OCI-LY1 (cell line): ENCODE results near the gene ZNF451.

Experiments used
- H2AFZ ChIP-seq: fragments of 200-600 bp; sonication (generic), shearing (Covaris generic); 2 replicates; pipeline ENCODE4 v1.6.0; 2014; ENCODE audit warnings: antibody characterized with exemption, mild to moderate bottlenecking, low read length
- H3F3A ChIP-seq: fragments of 200-600 bp; sonication (generic), shearing (Covaris generic); 2 replicates; pipeline ENCODE4 v1.6.0; 2014; ENCODE audit warnings: mild to moderate bottlenecking, antibody characterized with exemption, low read length, moderate library complexity; ENCODE audit not compliant: insufficient read depth
- H3K27ac ChIP-seq: fragments of 200-600 bp; sonication (generic); 2 replicates; pipeline ENCODE4 v1.5.1; 2014; ENCODE audit warnings: low read length, mixed run types, mild to moderate bottlenecking, low read depth; ENCODE audit not compliant: poor library complexity, severe bottlenecking
- H3K27me3 ChIP-seq: fragments of 200-600 bp; sonication (generic); 2 replicates; pipeline ENCODE4 v1.6.0; 2014; ENCODE audit warnings: antibody characterized with exemption, mild to moderate bottlenecking, low read length, moderate library complexity; ENCODE audit not compliant: insufficient read depth
- H3K36me3 ChIP-seq: fragments of 200-600 bp; sonication (generic); 2 replicates; pipeline ENCODE4 v1.6.1; 2014; ENCODE audit warnings: mild to moderate bottlenecking, antibody characterized with exemption, low read length, moderate library complexity, mixed read lengths; ENCODE audit not compliant: insufficient read depth
- H3K4me1 ChIP-seq: fragments of 200-600 bp; sonication (generic); 2 replicates; pipeline ENCODE4 v1.5.1; 2014; ENCODE audit warnings: mild to moderate bottlenecking, low read length, moderate library complexity; ENCODE audit not compliant: insufficient read depth, severe bottlenecking
- H3K4me2 ChIP-seq: fragments of 200-600 bp; sonication (generic), shearing (Covaris generic); 2 replicates; pipeline ENCODE4 v1.6.1; 2014; ENCODE audit warnings: low read length
- H3K4me3 ChIP-seq: fragments of 200-600 bp; sonication (generic); 2 replicates; pipeline ENCODE4 v1.5.1; 2014; ENCODE audit warnings: low read length, low read depth, mild to moderate bottlenecking, mixed read lengths; ENCODE audit not compliant: poor library complexity, severe bottlenecking
- H3K79me2 ChIP-seq: fragments of 200-600 bp; shearing (Covaris generic); 2 replicates; pipeline ENCODE4 v1.6.1; 2016; ENCODE audit warnings: mixed run types, low read length, mixed read lengths; ENCODE audit not compliant: insufficient read depth
- H3K9ac ChIP-seq: fragments of 200-600 bp; sonication (generic), shearing (Covaris generic); 2 replicates; pipeline ENCODE4 v1.6.1; 2014; ENCODE audit warnings: mild to moderate bottlenecking, low read length, mixed read lengths
- H3K9me2 ChIP-seq: fragments of 200-600 bp; sonication (generic), shearing (Covaris generic); 2 replicates; pipeline ENCODE4 v1.6.1; 2014; ENCODE audit warnings: low read depth, mild to moderate bottlenecking, low read length, mixed read lengths
- H3K9me3 ChIP-seq: fragments of 200-600 bp; shearing (Covaris generic); 2 replicates; pipeline ENCODE4 v1.6.1; 2014; ENCODE audit warnings: low read length, mixed read lengths
- H4K20me1 ChIP-seq: fragments of 200-600 bp; sonication (generic), shearing (Covaris generic); 2 replicates; pipeline ENCODE4 v1.6.0; 2016; ENCODE audit warnings: mild to moderate bottlenecking, low read length; ENCODE audit not compliant: insufficient read depth
- EZH2 ChIP-seq: fragments of 200-600 bp; sonication (generic), shearing (Covaris generic); IDR thresholded peaks from 2 replicates; pipeline ENCODE4 v1.8.0; 2017; ENCODE audit warnings: borderline replicate concordance, mixed run types, mild to moderate bottlenecking, antibody characterized with exemption, low read length, moderate library complexity, mixed read lengths
- TF ChIP-seq, protein P1 (sequence below): fragments of 200-600 bp; sonication (generic), shearing (Covaris generic); IDR thresholded peaks from 2 replicates; pipeline ENCODE4 v1.5.1; 2017; ENCODE audit warnings: mild to moderate bottlenecking, antibody characterized with exemption, low read length, moderate library complexity, mixed read lengths

Gene ZNF451

DNA sequence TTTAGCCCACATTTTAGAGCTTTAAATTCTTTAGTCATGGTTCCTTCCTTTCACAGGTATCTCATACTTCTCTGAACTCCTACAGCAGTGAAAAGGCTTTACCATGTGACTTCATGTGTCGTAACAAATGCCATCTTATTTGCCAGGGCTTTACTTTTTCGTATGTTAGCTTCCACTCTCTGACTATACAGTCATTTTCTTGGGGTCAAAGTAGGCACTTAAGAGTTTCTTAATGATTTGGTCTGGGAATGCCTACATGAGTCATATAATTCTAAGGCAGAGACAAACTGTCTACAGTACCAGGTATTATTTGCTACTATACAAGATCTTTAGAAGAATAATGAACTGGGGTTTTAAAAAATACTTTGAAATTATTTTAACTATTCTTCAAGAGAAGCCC, 117.2 kb downstream of the ZNF451 start:
- H4K20me1 ChIP-seq: no peaks in the 10 kb centered on the region
- H3K9me3 ChIP-seq: no peaks in the 10 kb centered on the region
- no peak overlapping the region for H3K9ac ChIP-seq
- no peaks in the 10 kb centered on the region for H3K79me2 ChIP-seq
- no peak overlapping the region for H2AFZ ChIP-seq
- TF ChIP-seq EZH2: no peak
- TF ChIP-seq, protein P1, sequence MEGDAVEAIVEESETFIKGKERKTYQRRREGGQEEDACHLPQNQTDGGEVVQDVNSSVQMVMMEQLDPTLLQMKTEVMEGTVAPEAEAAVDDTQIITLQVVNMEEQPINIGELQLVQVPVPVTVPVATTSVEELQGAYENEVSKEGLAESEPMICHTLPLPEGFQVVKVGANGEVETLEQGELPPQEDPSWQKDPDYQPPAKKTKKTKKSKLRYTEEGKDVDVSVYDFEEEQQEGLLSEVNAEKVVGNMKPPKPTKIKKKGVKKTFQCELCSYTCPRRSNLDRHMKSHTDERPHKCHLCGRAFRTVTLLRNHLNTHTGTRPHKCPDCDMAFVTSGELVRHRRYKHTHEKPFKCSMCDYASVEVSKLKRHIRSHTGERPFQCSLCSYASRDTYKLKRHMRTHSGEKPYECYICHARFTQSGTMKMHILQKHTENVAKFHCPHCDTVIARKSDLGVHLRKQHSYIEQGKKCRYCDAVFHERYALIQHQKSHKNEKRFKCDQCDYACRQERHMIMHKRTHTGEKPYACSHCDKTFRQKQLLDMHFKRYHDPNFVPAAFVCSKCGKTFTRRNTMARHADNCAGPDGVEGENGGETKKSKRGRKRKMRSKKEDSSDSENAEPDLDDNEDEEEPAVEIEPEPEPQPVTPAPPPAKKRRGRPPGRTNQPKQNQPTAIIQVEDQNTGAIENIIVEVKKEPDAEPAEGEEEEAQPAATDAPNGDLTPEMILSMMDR: no peak
- no peaks in the 10 kb centered on the region for H3K27me3 ChIP-seq
- no peak overlapping the region for H3K4me3 ChIP-seq
- no peaks in the 10 kb centered on the region for H3F3A ChIP-seq
- H3K27ac ChIP-seq: no peak overlapping the region
- H3K4me2 ChIP-seq: no peak overlapping the region
- H3K4me1 ChIP-seq: no peaks in the 10 kb centered on the region
- no peaks in the 10 kb centered on the region for H3K36me3 ChIP-seq
- no peaks in the 10 kb centered on the region for H3K9me2 ChIP-seq

DNA sequence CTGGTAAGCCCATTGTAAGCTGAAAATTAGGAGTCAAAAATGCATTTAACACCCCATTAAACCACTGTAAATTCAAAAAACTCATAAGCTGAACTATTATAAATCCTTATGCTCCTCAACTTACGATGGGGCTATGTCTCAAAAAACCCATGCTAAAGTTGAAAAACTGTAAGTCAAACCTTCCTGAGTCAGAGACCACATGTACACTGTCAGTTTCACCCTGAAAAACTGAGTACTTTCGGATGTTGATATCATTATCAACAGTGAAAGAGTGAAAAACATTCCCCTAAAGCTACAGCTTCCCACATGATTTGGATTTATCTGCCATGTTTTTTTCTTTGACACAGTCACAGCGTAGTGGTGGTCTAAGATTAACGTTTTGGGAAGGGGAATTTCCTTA, 117.9 kb downstream of the ZNF451 start:
- Histone ChIP-seq H3K9me3 (no peaks in the 10 kb centered on the region), H3K9ac (no peak overlapping the region), H3K36me3 (no peaks in the 10 kb centered on the region), H3K4me2 (no peak overlapping the region), H3K4me1 (no peaks in the 10 kb centered on the region), H3F3A (no peaks in the 10 kb centered on the region), H3K9me2 (no peaks in the 10 kb centered on the region), H3K4me3 (no peak overlapping the region), H3K79me2 (no peaks in the 10 kb centered on the region), H3K27me3 (no peaks in the 10 kb centered on the region), H2AFZ (no peak overlapping the region), H3K27ac (no peak overlapping the region), H4K20me1 (no peaks in the 10 kb centered on the region)
- no peak for TF ChIP-seq EZH2
- TF ChIP-seq, protein P1: no peak

DNA sequence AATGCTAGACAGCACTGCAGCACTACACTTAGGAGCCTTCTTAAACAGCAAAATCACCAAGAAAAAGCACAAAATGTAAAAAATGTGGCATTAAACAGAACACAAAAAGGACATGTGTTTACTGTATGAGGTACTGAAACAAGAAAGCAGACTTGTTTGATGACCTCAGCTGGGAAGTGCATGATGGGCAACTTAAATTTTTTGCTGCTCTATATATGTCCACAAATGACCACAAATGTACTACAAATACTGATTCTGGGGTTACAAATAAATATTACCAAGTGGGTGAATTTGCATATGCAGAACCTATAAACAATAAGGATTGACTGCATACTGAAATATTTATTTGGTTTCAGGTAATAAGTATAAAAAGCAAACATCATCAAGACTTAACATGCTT, 119.0 kb downstream of the ZNF451 start:
- Histone ChIP-seq H2AFZ (no peak overlapping the region), H4K20me1 (no peaks in the 10 kb centered on the region), H3F3A (no peaks in the 10 kb centered on the region), H3K79me2 (no peaks in the 10 kb centered on the region), H3K4me3 (no peak overlapping the region), H3K9me2 (no peaks in the 10 kb centered on the region), H3K9ac (no peak overlapping the region), H3K27me3 (no peaks in the 10 kb centered on the region), H3K4me1 (no peaks in the 10 kb centered on the region), H3K27ac (no peak overlapping the region), H3K36me3 (no peaks in the 10 kb centered on the region), H3K4me2 (no peak overlapping the region), H3K9me3 (no peaks in the 10 kb centered on the region)
- no peak for TF ChIP-seq EZH2
- TF ChIP-seq, protein P1: no peak
